HEK293 (cell line): ENCODE results near the gene APOBEC2.

Experiments
- CTCF ChIA-PET: fragments of 350-600 bp; formaldehyde crosslinking; extraction: SDS; loops from one replicate; lab custom pipeline; 2021; ENCODE audit warnings: antibody characterized with exemption; lab: Yijun Ruan, JAX
- POLR2A ChIA-PET: fragments of 300-600 bp; formaldehyde crosslinking; extraction: SDS; loops from one replicate; lab custom pipeline; 2020; ENCODE audit warnings: antibody characterized with exemption, inconsistent platforms; lab: Yijun Ruan, JAX
- H3K27ac ChIP-seq: fragments of 200-500 bp; sonication (Bioruptor generic); 2 replicates; pipeline ENCODE4 v1.5.1; 2014; ENCODE audit warnings: low read depth, low read length, control low read depth, inconsistent platforms; ENCODE audit errors: extremely low read depth
- H3K36me3 ChIP-seq, 2 experiments: fragments of 200-500 bp in 1 of 2; sonication (Bioruptor generic) in 1 of 2; 1 replicate in 1 of 2; 2 replicates in 1 of 2; pipeline ENCODE4 v1.5.1; 2014 to 2017; ENCODE audit warnings: inconsistent platforms in 2 of 2, low read length in 2 of 2; ENCODE audit not compliant: control insufficient read depth in 2 of 2, insufficient read depth in 1 of 2
- H3K4me1 ChIP-seq: fragments of 200-500 bp; sonication (Bioruptor generic); 2 replicates; pipeline ENCODE4 v1.5.1; 2014; ENCODE audit warnings: mild to moderate bottlenecking, low read length, inconsistent platforms; ENCODE audit not compliant: control insufficient read depth, insufficient read depth
- H3K4me3 ChIP-seq: 2 replicates; pipeline ENCODE4 v1.5.1; 2011; ENCODE audit warnings: low read depth, mild to moderate bottlenecking, control low read depth, low read length, moderate library complexity
- H3K9me3 ChIP-seq: fragments of 200-500 bp; sonication (Bioruptor generic); 2 replicates; pipeline ENCODE4 v1.5.1; 2014; ENCODE audit warnings: low read depth, low read length, inconsistent platforms; ENCODE audit not compliant: control insufficient read depth, insufficient read depth
- KLF1 ChIP-seq: fragments of 450-650 bp; formaldehyde crosslinking; IDR thresholded peaks from 2 replicates; pipeline ENCODE4 v1.5.1; 2016; ENCODE audit warnings: missing biosample characterization, missing genetic modification characterization
- MEIS1 ChIP-seq: sonication (generic); formaldehyde crosslinking; IDR thresholded peaks from 2 replicates; pipeline ENCODE4 v1.8.1; 2022; ENCODE audit warnings: missing genetic modification reagents, mild to moderate bottlenecking, borderline replicate concordance
- MZF1 ChIP-seq: fragments of 450-650 bp; formaldehyde crosslinking; IDR thresholded peaks from 2 replicates; pipeline ENCODE4 v1.5.1; 2017; ENCODE audit warnings: missing biosample characterization, missing genetic modification characterization, borderline replicate concordance
- RBAK ChIP-seq: fragments of 450-650 bp; formaldehyde crosslinking; IDR thresholded peaks from 2 replicates; pipeline ENCODE4 v1.5.1; 2016; ENCODE audit warnings: missing biosample characterization, missing genetic modification characterization
- YY2 ChIP-seq: fragments of 450-650 bp; formaldehyde crosslinking; IDR thresholded peaks from 2 replicates; pipeline ENCODE4 v1.5.1; 2016; ENCODE audit warnings: missing biosample characterization, missing genetic modification characterization
- ZFP3 ChIP-seq: fragments of 450-650 bp; formaldehyde crosslinking; IDR thresholded peaks from 2 replicates; pipeline ENCODE4 v1.5.1; 2016; ENCODE audit warnings: low read depth, missing biosample characterization, missing genetic modification characterization
- ZNF157 ChIP-seq: fragments of 450-650 bp; formaldehyde crosslinking; IDR thresholded peaks from 2 replicates; pipeline ENCODE4 v1.5.1; 2016; ENCODE audit warnings: missing biosample characterization, missing genetic modification characterization
- ZNF266 ChIP-seq: fragments of 450-650 bp; formaldehyde crosslinking; IDR thresholded peaks from 2 replicates; pipeline ENCODE4 v1.5.1; 2016; ENCODE audit warnings: missing biosample characterization, missing genetic modification characterization, low read depth
- ZNF514 ChIP-seq: fragments of 450-650 bp; formaldehyde crosslinking; IDR thresholded peaks from 2 replicates; pipeline ENCODE4 v1.5.1; 2016; ENCODE audit warnings: missing biosample characterization, missing genetic modification characterization
- ZNF768 ChIP-seq: fragments of 450-650 bp; formaldehyde crosslinking; IDR thresholded peaks from 2 replicates; pipeline ENCODE4 v1.5.1; 2018; ENCODE audit warnings: missing biosample characterization, mild to moderate bottlenecking, missing genetic modification characterization
- ZNF837 ChIP-seq: fragments of 450-650 bp; formaldehyde crosslinking; IDR thresholded peaks from 2 replicates; pipeline ENCODE4 v1.5.1; 2016; ENCODE audit warnings: missing biosample characterization, missing genetic modification characterization
- TF ChIP-seq, protein P1 (sequence below): fragments of 450-650 bp; formaldehyde crosslinking; IDR thresholded peaks from 2 replicates; pipeline ENCODE4 v1.5.1; 2017; ENCODE audit warnings: missing biosample characterization, missing genetic modification characterization
- TF ChIP-seq, protein P2 (sequence below): fragments of 450-650 bp; formaldehyde crosslinking; IDR thresholded peaks from 2 replicates; pipeline ENCODE4 v1.5.1; 2016; ENCODE audit warnings: missing biosample characterization, missing genetic modification characterization
- TF ChIP-seq, protein P3 (sequence below): fragments of 450-650 bp; formaldehyde crosslinking; IDR thresholded peaks from 2 replicates; pipeline ENCODE4 v1.5.1; 2016; ENCODE audit warnings: missing biosample characterization, missing genetic modification characterization
- TF ChIP-seq, protein P4 (sequence below): fragments of 450-650 bp; formaldehyde crosslinking; IDR thresholded peaks from 2 replicates; pipeline ENCODE4 v1.5.1; 2016; ENCODE audit warnings: missing biosample characterization, missing genetic modification characterization
- TF ChIP-seq, protein P5 (sequence below): IDR thresholded peaks from 2 replicates; pipeline ENCODE4 v1.6.1; 2011; ENCODE audit warnings: mild to moderate bottlenecking, low read depth, low read length, borderline replicate concordance
- TF ChIP-seq, protein P6 (sequence below): fragments of 450-650 bp; formaldehyde crosslinking; IDR thresholded peaks from 2 replicates; pipeline ENCODE4 v1.5.1; 2016; ENCODE audit warnings: missing biosample characterization, missing genetic modification characterization, borderline replicate concordance

APOBEC2 gene

DNA sequence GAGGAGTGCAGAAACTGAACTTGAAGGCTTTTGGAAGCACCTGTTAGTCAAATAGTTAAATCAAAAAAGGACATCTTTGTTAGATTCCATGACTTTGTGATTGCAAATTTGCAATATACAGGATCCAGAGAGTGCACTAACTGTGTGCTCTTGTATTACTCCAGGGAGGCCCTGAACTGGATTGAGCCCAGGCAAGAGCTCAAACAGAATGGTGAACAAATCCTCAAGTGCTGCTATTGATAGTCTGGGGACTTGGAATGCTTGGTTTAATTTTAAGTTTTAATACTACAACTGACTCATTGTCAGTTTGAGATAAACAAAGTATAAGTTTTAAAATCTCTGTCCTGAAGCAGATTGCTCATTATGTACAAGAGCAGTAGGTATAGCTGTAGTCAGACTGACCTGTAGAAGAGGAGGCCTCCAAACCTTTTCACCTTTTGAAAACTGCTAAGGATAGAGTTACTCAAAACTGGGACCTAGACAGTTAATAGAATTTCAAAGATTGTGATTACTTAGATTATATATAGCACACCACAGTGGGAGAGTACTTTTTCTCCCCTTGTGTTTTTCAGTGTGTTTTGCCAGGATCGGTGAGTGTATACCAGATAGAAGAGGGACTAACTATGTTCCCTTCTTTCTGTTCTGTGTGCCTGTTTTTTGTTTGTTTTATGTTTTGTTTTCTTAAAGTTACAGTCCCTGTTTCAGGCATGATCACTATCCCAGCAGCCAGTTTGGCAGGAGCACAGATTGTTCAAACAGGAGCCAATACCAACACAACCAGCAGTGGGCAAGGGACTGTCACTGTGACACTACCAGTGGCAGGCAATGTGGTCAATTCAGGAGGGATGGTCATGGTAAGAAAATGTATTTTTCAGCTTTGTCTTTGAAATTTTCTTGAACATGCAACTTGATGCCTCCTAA is 38.1 kb downstream of the APOBEC2 start:
- Histone ChIP-seq H3K9me3 (no peaks in the 10 kb centered on the region), H3K27ac (no peak overlapping the region), H3K4me3 (no peak overlapping the region), H3K36me3 (peaks cover 68 to 77% of the 10 kb centered on the region in 2 experiments), H3K4me1 (no peaks in the 10 kb centered on the region)
- CTCF ChIA-PET = interaction anchor here (0.6 to 3.9 kb wide), 11 partner anchors 8 to 277 kb away, joined by 3 to 42 read pairs (median 6); no protein-coding TSS in a partner anchor
- TF ChIP-seq, protein P1, sequence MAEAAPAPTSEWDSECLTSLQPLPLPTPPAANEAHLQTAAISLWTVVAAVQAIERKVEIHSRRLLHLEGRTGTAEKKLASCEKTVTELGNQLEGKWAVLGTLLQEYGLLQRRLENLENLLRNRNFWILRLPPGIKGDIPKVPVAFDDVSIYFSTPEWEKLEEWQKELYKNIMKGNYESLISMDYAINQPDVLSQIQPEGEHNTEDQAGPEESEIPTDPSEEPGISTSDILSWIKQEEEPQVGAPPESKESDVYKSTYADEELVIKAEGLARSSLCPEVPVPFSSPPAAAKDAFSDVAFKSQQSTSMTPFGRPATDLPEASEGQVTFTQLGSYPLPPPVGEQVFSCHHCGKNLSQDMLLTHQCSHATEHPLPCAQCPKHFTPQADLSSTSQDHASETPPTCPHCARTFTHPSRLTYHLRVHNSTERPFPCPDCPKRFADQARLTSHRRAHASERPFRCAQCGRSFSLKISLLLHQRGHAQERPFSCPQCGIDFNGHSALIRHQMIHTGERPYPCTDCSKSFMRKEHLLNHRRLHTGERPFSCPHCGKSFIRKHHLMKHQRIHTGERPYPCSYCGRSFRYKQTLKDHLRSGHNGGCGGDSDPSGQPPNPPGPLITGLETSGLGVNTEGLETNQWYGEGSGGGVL (tag by site-specific recombination) = no peak
- TF ChIP-seq, protein P2, sequence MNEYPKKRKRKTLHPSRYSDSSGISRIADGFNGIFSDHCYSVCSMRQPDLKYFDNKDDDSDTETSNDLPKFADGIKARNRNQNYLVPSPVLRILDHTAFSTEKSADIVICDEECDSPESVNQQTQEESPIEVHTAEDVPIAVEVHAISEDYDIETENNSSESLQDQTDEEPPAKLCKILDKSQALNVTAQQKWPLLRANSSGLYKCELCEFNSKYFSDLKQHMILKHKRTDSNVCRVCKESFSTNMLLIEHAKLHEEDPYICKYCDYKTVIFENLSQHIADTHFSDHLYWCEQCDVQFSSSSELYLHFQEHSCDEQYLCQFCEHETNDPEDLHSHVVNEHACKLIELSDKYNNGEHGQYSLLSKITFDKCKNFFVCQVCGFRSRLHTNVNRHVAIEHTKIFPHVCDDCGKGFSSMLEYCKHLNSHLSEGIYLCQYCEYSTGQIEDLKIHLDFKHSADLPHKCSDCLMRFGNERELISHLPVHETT (tag by site-specific recombination) = no peak
- TF ChIP-seq, protein P3, sequence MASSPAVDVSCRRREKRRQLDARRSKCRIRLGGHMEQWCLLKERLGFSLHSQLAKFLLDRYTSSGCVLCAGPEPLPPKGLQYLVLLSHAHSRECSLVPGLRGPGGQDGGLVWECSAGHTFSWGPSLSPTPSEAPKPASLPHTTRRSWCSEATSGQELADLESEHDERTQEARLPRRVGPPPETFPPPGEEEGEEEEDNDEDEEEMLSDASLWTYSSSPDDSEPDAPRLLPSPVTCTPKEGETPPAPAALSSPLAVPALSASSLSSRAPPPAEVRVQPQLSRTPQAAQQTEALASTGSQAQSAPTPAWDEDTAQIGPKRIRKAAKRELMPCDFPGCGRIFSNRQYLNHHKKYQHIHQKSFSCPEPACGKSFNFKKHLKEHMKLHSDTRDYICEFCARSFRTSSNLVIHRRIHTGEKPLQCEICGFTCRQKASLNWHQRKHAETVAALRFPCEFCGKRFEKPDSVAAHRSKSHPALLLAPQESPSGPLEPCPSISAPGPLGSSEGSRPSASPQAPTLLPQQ (tag by site-specific recombination) = no peak
- TF ChIP-seq ZNF768 (tag by site-specific recombination) (no peak), ZNF266 (tag by site-specific recombination) (no peak), RBAK (tag by site-specific recombination) (no peak), ZNF157 (tag by site-specific recombination) (no peak), YY2 (tag by site-specific recombination) (no peak), ZNF514 (no peak), MEIS1 (CRISPR knock-in tag) (no peak), MZF1 (tag by site-specific recombination) (no peak), KLF1 (tag by site-specific recombination) (no peak), ZFP3 (tag by site-specific recombination) (no peak), ZNF837 (tag by site-specific recombination) (no peak)
- TF ChIP-seq, protein P4, sequence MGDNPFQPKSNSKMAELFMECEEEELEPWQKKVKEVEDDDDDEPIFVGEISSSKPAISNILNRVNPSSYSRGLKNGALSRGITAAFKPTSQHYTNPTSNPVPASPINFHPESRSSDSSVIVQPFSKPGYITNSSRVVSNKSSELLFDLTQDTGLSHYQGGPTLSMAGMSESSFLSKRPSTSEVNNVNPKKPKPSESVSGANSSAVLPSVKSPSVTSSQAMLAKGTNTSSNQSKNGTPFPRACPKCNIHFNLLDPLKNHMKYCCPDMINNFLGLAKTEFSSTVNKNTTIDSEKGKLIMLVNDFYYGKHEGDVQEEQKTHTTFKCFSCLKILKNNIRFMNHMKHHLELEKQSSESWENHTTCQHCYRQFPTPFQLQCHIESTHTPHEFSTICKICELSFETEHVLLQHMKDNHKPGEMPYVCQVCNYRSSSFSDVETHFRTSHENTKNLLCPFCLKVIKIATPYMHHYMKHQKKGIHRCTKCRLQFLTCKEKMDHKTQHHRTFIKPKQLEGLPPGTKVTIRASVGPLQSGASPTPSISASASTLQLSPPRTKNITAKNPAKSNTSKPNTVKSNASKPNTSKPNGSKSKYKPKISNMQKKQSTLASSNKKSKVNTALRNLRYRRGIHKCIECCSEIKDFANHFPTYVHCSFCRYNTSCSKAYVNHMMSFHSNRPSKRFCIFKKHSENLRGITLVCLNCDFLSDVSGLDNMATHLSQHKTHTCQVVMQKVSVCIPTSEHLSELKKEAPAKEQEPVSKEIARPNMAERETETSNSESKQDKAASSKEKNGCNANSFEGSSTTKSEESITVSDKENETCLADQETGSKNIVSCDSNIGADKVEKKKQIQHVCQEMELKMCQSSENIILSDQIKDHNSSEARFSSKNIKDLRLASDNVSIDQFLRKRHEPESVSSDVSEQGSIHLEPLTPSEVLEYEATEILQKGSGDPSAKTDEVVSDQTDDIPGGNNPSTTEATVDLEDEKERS (tag by site-specific recombination) = no peak
- TF ChIP-seq, protein P5, sequence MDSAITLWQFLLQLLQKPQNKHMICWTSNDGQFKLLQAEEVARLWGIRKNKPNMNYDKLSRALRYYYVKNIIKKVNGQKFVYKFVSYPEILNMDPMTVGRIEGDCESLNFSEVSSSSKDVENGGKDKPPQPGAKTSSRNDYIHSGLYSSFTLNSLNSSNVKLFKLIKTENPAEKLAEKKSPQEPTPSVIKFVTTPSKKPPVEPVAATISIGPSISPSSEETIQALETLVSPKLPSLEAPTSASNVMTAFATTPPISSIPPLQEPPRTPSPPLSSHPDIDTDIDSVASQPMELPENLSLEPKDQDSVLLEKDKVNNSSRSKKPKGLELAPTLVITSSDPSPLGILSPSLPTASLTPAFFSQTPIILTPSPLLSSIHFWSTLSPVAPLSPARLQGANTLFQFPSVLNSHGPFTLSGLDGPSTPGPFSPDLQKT = no peak
- TF ChIP-seq, protein P6, sequence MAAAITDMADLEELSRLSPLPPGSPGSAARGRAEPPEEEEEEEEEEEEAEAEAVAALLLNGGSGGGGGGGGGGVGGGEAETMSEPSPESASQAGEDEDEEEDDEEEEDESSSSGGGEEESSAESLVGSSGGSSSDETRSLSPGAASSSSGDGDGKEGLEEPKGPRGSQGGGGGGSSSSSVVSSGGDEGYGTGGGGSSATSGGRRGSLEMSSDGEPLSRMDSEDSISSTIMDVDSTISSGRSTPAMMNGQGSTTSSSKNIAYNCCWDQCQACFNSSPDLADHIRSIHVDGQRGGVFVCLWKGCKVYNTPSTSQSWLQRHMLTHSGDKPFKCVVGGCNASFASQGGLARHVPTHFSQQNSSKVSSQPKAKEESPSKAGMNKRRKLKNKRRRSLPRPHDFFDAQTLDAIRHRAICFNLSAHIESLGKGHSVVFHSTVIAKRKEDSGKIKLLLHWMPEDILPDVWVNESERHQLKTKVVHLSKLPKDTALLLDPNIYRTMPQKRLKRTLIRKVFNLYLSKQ (tag by site-specific recombination) = no peak
- POLR2A ChIA-PET = interaction anchor here (0.5 kb wide), 1 partner anchor 12 kb away, joined by 3 read pairs; no protein-coding TSS in a partner anchor
